Duodenal mucosa (tissue), 2 donors: ENCODE results near the gene AP1B1.

Source experiments
- H3K27ac ChIP-seq: one replicate; pipeline ENCODE4 v1.7.0; 2013; ENCODE audit warnings: low read depth, low read length
- H3K27me3 ChIP-seq, 2 donors: one replicate each; pipeline ENCODE4 v1.7.0; 2013; ENCODE audit warnings: low read length in 2 of 2, control low read depth in 1 of 2; ENCODE audit not compliant: insufficient read depth in 2 of 2, control insufficient read depth in 1 of 2
- H3K36me3 ChIP-seq, 2 donors: one replicate each; pipeline ENCODE4 v1.7.0; 2013; ENCODE audit warnings: low read length in 2 of 2, control low read depth in 1 of 2; ENCODE audit not compliant: insufficient read depth in 2 of 2, control insufficient read depth in 1 of 2
- H3K4me1 ChIP-seq, 2 donors: one replicate each; pipeline ENCODE4 v1.7.0; 2013; ENCODE audit warnings: low read length in 2 of 2, control low read depth in 1 of 2; ENCODE audit not compliant: insufficient read depth in 2 of 2, control insufficient read depth in 1 of 2
- H3K4me3 ChIP-seq, 2 donors: one replicate each; pipeline ENCODE4 v1.7.0; 2013; ENCODE audit warnings: low read length in 2 of 2, low read depth in 1 of 2
- H3K9ac ChIP-seq, 2 donors: one replicate each; pipeline ENCODE4 v1.7.0; 2013; ENCODE audit warnings: low read length in 2 of 2, low read depth in 1 of 2
- H3K9me3 ChIP-seq, 2 donors: one replicate each; pipeline ENCODE4 v1.7.0; 2013; ENCODE audit warnings: low read length in 2 of 2, control low read depth in 1 of 2; ENCODE audit not compliant: control insufficient read depth in 1 of 2

Gene AP1B1

DNA sequence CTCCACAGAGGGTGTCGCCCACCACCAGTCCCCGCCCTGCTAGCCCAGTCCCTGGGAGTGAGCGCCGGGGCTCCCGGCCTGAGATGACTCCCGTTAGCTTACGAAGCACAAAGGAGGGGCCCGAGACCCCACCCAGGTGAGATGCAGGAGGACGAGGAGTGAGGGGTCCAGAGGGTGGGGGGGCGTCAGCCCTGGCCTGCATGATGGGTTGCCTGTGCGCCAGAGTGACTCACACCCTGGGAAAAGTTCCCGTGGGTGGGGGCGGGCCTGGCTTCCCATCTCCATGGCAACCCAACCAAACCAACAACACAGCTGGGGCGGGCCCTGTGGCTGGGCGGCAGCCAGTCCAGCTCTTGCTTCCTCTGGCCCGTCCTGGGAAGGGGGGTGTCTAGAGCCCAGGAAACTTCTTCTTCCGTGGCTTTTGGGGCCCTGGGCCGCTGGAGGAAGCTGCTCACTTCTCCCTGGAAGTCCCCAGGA is 77.5 kb downstream of the AP1B1 start:
- Histone ChIP-seq H3K4me1 (peaks cover 48 to 69% of the 10 kb centered on the region in 2 donors), H3K9me3 (no peaks in the 10 kb centered on the region), H3K27me3 (peaks cover 4 to 15% of the 10 kb centered on the region in 2 donors), H3K36me3 (no peaks in the 10 kb centered on the region), H3K9ac (peak overlapping the region in 1 of 2 donors; percentile 18), H3K4me3 (peak overlapping the region; percentile 35 to 36), H3K27ac (peak overlapping the region; percentile 50)

DNA sequence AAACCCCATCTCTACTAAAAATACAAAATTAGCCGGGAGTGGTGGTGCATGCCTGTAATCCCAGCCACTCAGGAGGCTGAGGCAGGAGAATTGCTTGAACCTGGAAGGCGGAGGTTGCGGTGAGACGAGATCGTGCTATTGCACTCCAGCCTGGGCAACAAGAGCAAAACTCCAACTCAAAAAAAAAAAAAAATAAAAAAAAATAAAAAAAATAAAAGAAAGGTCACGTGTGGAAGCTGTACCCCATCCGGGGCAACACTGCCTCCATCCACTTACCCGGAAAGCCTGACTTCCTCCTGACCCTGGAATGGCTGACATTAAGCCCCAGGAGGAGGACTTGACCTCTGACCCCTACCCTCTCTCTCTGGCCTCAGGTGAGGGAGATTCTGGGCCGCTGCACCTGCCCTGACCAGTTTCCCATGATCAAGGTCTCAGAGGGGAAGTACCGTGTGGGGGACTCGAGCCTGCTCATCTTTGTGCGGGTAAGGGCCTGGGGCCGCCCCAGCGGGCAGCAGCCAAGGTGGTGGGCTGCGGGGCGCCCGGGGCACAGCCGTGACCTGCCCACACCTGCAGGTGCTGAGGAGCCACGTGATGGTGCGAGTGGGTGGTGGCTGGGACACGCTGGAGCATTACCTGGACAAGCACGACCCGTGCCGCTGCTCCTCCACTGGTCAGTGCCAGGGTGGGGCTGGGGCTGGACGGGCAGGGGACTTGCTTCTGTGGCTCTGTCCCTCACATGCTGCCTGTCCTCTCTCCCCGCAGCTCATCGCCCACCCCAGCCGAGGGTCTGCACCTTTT is 78.1 kb downstream of the AP1B1 start:
- Histone ChIP-seq H3K4me1 (peaks cover 50 to 71% of the 10 kb centered on the region in 2 donors), H3K9me3 (no peaks in the 10 kb centered on the region), H3K27me3 (peaks cover 4 to 14% of the 10 kb centered on the region in 2 donors), H3K27ac (peak overlapping the region; percentile 50), H3K4me3 (peak overlapping the region in 1 of 2 donors; percentile 35), H3K9ac (peak overlapping the region in 1 of 2 donors; percentile 32), H3K36me3 (no peaks in the 10 kb centered on the region)

DNA sequence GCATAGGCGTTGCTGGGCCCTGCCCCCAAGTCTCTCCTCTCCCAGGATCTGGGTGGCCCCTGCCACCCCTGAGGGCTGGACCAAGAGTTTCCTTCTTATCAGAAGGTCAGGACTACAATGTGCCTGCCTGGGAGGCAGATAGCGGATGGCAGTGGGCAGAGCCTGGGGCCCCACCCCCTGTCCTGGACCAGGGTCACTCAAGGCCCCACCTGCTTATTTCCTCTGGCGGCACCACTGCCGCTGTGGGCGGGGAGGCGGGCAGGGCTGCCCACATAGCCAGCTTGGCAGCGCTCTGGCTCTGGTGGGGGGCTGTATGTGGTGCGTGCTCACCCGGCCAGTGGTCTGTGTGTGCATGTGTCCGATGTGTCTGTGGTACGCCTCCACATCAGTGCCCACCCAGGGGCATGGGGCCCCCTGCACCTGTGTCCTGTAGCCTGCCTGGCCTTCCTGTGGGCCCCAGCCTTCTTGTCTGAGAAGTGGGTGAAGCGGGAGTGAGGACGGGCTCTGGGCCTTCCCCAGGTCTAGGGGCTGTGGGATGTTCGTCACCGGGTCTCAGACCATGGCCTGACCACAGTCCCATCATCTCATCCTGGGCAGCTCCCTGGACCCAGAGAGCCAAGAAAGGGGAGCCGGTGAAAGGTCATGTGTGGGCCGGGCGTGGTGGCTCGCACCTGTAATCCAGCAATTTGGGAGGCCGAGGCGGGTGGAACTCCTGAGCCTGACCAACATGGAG is 78.9 kb downstream of the AP1B1 start:
- Histone ChIP-seq H3K36me3 (no peaks in the 10 kb centered on the region), H3K27ac (no peak overlapping the region), H3K4me1 (peaks cover 46 to 66% of the 10 kb centered on the region in 2 donors), H3K9ac (peak overlapping the region in 1 of 2 donors; percentile 2), H3K9me3 (no peaks in the 10 kb centered on the region), H3K4me3 (peak overlapping the region; percentile 50 to 86), H3K27me3 (peaks cover 0 to 9% of the 10 kb centered on the region in 2 donors)

DNA sequence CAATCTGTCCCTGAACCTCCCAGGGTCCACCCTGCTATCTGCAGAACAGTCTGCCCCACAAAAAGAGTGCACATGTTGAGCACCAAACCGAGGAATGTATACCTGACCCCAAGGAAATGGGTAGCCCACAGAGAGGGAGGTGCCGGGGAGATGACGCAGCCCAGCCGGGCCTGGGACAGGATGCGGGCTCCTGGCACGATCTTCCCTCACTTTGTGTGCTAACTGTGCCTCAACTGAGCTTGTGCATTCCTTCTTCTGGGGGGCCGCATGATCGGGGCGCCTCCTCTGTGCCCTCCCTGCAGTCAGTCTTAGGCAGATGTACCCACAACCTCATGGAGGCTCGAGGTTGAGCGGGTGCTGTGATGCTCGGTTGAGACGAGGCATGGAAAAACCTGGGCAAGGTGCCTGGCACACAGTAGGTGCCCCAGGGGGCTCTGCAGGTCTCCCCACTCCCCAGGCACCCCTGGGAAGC is 79.5 kb downstream of the AP1B1 start:
- Histone ChIP-seq H3K4me3 (peak overlapping the region; percentile 50 to 86), H3K9me3 (no peaks in the 10 kb centered on the region), H3K9ac (peak overlapping the region in 1 of 2 donors; percentile 2), H3K36me3 (no peaks in the 10 kb centered on the region), H3K27ac (no peak overlapping the region), H3K4me1 (peaks cover 39 to 59% of the 10 kb centered on the region in 2 donors), H3K27me3 (peaks cover 0 to 2% of the 10 kb centered on the region in 2 donors)

- H3K4me1 ChIP-seq: peaks cover 38 to 58% of the 10 kb centered on the region in 2 donors
- peak overlapping the region; percentile 75 to 86 for H3K4me3 ChIP-seq
- H3K9ac ChIP-seq: peak overlapping the region in 1 of 2 donors; percentile 72
- no peaks in the 10 kb centered on the region for H3K9me3 ChIP-seq
- no peaks in the 10 kb centered on the region for H3K27me3 ChIP-seq
- H3K36me3 ChIP-seq: no peaks in the 10 kb centered on the region
- no peak overlapping the region for H3K27ac ChIP-seq
Measured at GRCh38 chr22:29308148-29308790, 80.1 kb downstream of the AP1B1 start.

DNA sequence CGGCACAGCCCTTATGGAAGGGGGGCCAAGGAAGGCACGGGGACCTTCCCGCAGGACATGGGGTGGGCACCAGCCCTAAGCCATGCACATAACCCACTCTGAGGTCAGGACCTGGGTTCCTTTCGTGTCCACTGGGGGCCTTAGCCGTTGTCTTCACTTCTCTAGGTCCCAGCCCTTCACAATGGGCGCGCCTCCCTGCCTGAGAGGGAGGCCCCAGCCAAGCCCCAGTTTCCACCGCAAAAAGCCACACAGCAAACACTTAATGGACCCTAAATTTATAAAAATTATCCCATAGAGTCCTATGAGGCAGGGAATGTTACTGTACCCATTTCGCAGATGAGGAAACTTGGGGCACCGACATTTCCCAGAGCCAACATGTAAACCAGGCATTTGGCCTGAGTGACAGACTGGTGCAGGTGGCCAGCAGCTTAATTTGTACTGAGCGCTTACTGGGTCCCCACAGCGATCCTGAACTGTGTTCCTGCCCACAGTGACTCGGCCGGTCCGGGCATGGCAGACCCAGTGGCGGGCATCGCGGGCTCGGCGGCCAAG is 80.7 kb downstream of the AP1B1 start:
- Histone ChIP-seq H3K4me3 (peak overlapping the region; percentile 75 to 86), H3K9ac (peak overlapping the region; percentile 71 to 72), H3K4me1 (peaks cover 44 to 59% of the 10 kb centered on the region in 2 donors), H3K36me3 (no peaks in the 10 kb centered on the region), H3K27me3 (no peaks in the 10 kb centered on the region), H3K27ac (no peak overlapping the region), H3K9me3 (no peaks in the 10 kb centered on the region)

DNA sequence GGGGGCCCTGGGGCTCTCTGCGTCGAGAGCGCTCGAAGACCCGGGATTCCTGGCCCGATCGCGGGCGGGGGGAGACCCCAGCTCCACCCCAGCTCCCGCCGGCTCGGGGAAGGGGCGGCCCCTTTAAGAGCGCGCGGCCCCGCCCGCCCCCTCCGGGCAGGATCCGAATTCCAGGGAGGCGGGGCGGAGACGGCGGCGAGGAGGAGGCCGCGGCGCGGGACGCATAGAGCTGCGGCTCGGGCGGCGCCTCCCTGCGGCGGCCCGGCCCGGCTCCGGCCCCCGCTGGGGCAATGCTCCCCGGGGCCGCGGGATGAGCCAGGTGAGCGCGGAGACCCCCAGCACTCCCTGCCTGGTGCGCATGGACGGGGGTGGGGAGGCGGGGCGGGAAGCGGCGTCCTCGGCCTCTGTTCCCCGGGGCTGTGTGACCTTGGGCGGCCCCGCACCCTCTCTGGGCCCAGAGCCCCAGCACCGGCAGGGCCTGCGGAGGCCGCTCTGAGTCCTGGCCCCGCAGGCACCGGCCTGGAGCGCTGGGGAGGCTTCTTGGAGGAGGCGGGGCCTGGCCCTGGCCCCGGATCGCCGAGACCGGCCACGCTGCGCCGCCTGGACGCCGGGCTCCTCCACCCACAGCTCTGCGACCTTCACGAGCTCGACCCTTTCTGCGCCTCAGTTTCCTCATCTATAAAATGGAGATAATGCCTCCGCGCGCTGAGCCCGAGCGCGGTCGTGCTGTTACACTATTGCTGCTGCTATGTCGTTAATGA is 81.4 kb downstream of the AP1B1 start:
- peak overlapping the region; percentile 66 for H3K27ac ChIP-seq
- peak overlapping the region; percentile 75 to 86 for H3K4me3 ChIP-seq
- H3K4me1 ChIP-seq: peaks cover 50 to 65% of the 10 kb centered on the region in 2 donors
- H3K9ac ChIP-seq: peak overlapping the region; percentile 71 to 72
- no peaks in the 10 kb centered on the region for H3K9me3 ChIP-seq
- no peaks in the 10 kb centered on the region for H3K36me3 ChIP-seq
- no peaks in the 10 kb centered on the region for H3K27me3 ChIP-seq

DNA sequence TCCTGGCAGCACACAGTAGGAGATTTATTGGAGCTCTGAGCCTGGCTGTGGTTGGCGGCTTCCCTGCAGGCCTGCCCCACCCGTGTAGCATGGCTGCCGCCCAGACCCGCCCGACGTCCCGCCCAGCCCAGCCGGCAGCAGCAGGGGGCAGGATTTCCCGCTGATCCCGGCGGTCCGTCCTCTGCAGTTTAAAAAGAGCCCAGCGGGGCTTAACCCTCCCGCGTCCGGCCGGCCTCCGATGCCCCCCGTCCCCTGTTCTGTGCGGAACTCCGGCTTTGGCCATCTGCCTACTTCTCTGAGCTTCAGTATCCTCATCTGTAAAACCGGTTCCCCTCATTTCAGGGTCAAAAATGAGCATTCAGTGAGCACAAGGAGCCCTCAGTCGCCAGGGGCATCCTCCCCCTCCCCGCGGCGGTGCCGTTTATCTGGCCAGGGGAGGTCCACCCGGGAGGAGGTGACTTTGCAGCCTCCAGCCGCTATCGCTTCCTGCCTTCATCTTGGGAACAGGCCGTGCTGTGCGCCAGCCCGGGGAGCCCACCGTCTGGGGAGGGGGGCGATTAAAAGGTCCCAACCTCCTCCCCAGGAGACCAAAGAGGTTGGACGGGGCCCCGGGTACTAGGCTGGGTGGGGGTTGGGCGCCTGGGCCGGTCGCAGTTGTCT is 82.1 kb downstream of the AP1B1 start, which contains the start of gene GAS2L1:
Gene GAS2L1, plus strand, starts transcription at position 476 of the 660 bp plus-strand sequence. CDS start 1,456 bp downstream, outside the sequence.
- H3K27ac ChIP-seq: peak within 1 kb of the TSS; percentile 66

DNA sequence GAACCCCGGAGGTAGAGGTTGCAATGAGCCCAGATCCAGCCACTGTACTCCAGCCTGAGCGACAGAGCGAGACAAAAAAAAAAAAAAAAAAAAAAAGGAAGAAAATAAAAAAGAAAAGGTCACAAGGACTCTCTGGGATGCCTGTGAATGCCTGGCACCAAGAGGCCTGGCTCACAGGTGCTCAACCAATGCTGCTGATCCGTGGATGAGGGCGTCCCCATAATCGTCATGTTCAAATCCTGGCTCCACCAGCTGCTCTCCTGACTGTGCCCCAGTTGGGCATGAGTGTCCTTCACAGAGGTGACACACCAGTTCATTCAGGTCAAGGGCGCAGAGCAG is 82.6 kb downstream of the AP1B1 start:
- Histone ChIP-seq H3K9ac (peak overlapping the region in 1 of 2 donors; percentile 57), H3K9me3 (no peaks in the 10 kb centered on the region), H3K27me3 (no peaks in the 10 kb centered on the region), H3K36me3 (peaks cover 3 to 7% of the 10 kb centered on the region in 2 donors), H3K4me3 (peak overlapping the region; percentile 75 to 86), H3K27ac (no peak overlapping the region), H3K4me1 (peaks cover 54 to 62% of the 10 kb centered on the region in 2 donors)

More for the DNA sequence above, 82.1 kb downstream of the AP1B1 start, which contains the start of gene GAS2L1:
- Histone ChIP-seq H3K4me3 (peak within 1 kb of the TSS; percentile 75 to 86), H3K27me3 (no peaks in the 10 kb centered on the region), H3K4me1 (peaks cover 56 to 66% of the 10 kb centered on the region in 2 donors), H3K9ac (peak within 1 kb of the TSS; percentile 71 to 72), H3K36me3 (peaks cover 0 to 2% of the 10 kb centered on the region in 2 donors), H3K9me3 (no peaks in the 10 kb centered on the region)
